Thoracic aorta (tissue), 2 donors: ENCODE results near the gene MMADHC. TPM values are rescaled to one million over a fixed set of nuclear protein-coding genes. Genes with fewer than 3 reads are reported as not detected.

ENCODE experiments used
- ATAC-seq: fragments of 150-250 bp; one replicate; pipeline ENCODE4 v1.8.0; 2017; ENCODE audit warnings: low read depth; ENCODE audit not compliant: insufficient number of reproducible peaks, low FRiP score
- DNase-seq: peaks from one replicate; pipeline ENCODE4 v3.0.0-alpha.2; 2020; ENCODE audit warnings: low spot score
- H3K27ac ChIP-seq, 2 donors: fragments of 200-600 bp; sonication (generic); 1 replicate in 1 of 2; 2 replicates in 1 of 2; pipeline ENCODE4 v1.5.1; 2016; ENCODE audit warnings: mild to moderate bottlenecking in 2 of 2, moderate library complexity in 2 of 2
- H3K27me3 ChIP-seq: fragments of 200-600 bp; sonication (generic); replicated peaks from 2 replicates; pipeline ENCODE4 v1.6.0; 2016; ENCODE audit warnings: mild to moderate bottlenecking; ENCODE audit not compliant: insufficient read depth
- H3K36me3 ChIP-seq: fragments of 200-600 bp; sonication (generic); one replicate; pipeline ENCODE4 v1.5.1; 2016
- H3K4me1 ChIP-seq, 2 donors: fragments of 200-600 bp; sonication (generic); 1 replicate in 1 of 2; 2 replicates in 1 of 2; pipeline versions ENCODE4 v1.5.1 to v1.6.0; 2016; ENCODE audit warnings: low read depth in 2 of 2, mild to moderate bottlenecking in 1 of 2; ENCODE audit not compliant: control insufficient read depth in 1 of 2
- H3K4me3 ChIP-seq: fragments of 200-600 bp; sonication (generic); 2 replicates; pipeline ENCODE4 v1.5.1; 2016; ENCODE audit warnings: mild to moderate bottlenecking
- H3K9me3 ChIP-seq: fragments of 200-600 bp; sonication (generic); 2 replicates; pipeline ENCODE4 v1.5.1; 2016
- CTCF ChIP-seq: fragments of 200-600 bp; sonication (generic); IDR thresholded peaks from one replicate; pipeline ENCODE4 v1.5.1; 2019; ENCODE audit warnings: antibody characterized with exemption
- total RNA-seq, 2 donors: library from RNA; depleted of rRNA; stranded (reverse); fragments of >200 nt; gene quantifications; one replicate each; pipeline versions ENCODE4 v1.1.0 to v1.2.3, GENCODE V29; 2016

The MMADHC gene
- total RNA-seq, 2 donors from 2014 or later: 62.2 to 280 TPM

- Histone ChIP-seq H3K27me3 (no peaks in the 10 kb centered on the region), H3K27ac (no peak overlapping the region), H3K4me1 (no peaks in the 10 kb centered on the region), H3K9me3 (no peaks in the 10 kb centered on the region), H3K36me3 (no peaks in the 10 kb centered on the region), H3K4me3 (no peak overlapping the region)
- DNase-seq (no peak), ATAC-seq (no peak)
- TF ChIP-seq CTCF: no peak
These were observed 47.4 kb downstream of the MMADHC start for GRCh38 chr2:149540138-149540537.

- no peak for ATAC-seq
- no peak for TF ChIP-seq CTCF
- Histone ChIP-seq H3K27ac (no peak overlapping the region), H3K36me3 (no peaks in the 10 kb centered on the region), H3K4me3 (no peak overlapping the region), H3K9me3 (no peaks in the 10 kb centered on the region), H3K4me1 (no peaks in the 10 kb centered on the region), H3K27me3 (no peaks in the 10 kb centered on the region)
- no peak for DNase-seq
These were observed 49.3 kb downstream of the MMADHC start for GRCh38 chr2:149538138-149538833.

- Histone ChIP-seq H3K27me3 (no peaks in the 10 kb centered on the region), H3K4me1 (no peaks in the 10 kb centered on the region), H3K36me3 (no peaks in the 10 kb centered on the region), H3K9me3 (no peaks in the 10 kb centered on the region), H3K27ac (no peak overlapping the region), H3K4me3 (no peak overlapping the region)
- DNase-seq: no peak
- no peak for ATAC-seq
- no peak for TF ChIP-seq CTCF
These were observed 50.4 kb downstream of the MMADHC start for GRCh38 chr2:149537092-149537726.

- no peak for DNase-seq
- H3K4me3 ChIP-seq: no peak overlapping the region
- no peaks in the 10 kb centered on the region for H3K4me1 ChIP-seq
- TF ChIP-seq CTCF: no peak
- no peak overlapping the region for H3K27ac ChIP-seq
- no peaks in the 10 kb centered on the region for H3K36me3 ChIP-seq
- no peak for ATAC-seq
- no peaks in the 10 kb centered on the region for H3K9me3 ChIP-seq
- no peaks in the 10 kb centered on the region for H3K27me3 ChIP-seq
These were observed 50.9 kb downstream of the MMADHC start for GRCh38 chr2:149536649-149537048.

GRCh38 chr2:149534674-149535073 is 52.9 kb downstream of the MMADHC start:
- no peak overlapping the region for H3K4me3 ChIP-seq
- H3K4me1 ChIP-seq: no peaks in the 10 kb centered on the region
- no peak for DNase-seq
- H3K27me3 ChIP-seq: no peaks in the 10 kb centered on the region
- TF ChIP-seq CTCF: no peak
- no peaks in the 10 kb centered on the region for H3K9me3 ChIP-seq
- no peak overlapping the region for H3K27ac ChIP-seq
- no peaks in the 10 kb centered on the region for H3K36me3 ChIP-seq
- no peak for ATAC-seq
